K562 (cell line): ENCODE results near the gene UPK3A.

ENCODE experiments used
- BRF1 ChIP-seq: IDR thresholded peaks from 3 replicates; pipeline ENCODE4 v1.6.1; 2011; ENCODE audit warnings: borderline replicate concordance, mild to moderate bottlenecking; ENCODE audit not compliant: insufficient read length; ENCODE audit errors: extremely low read depth
- CBX8 ChIP-seq: fragments of 200-600 bp; sonication (generic); IDR thresholded peaks from 2 replicates; pipeline ENCODE4 v1.6.1; 2012; ENCODE audit warnings: borderline replicate concordance, mixed run types, low read depth, mild to moderate bottlenecking, moderate library complexity, mixed read lengths, low read length, control low read depth, inconsistent platforms; ENCODE audit not compliant: poor library complexity, severe bottlenecking; ENCODE audit errors: extremely low read depth
- CEBPB ChIP-seq: fragments of 450-650 bp; IDR thresholded peaks from 2 replicates; pipeline ENCODE4 v1.6.1; 2016; ENCODE audit warnings: missing genetic modification characterization, missing compliant biosample characterization
- ETV5 ChIP-seq: sonication (generic); formaldehyde crosslinking; IDR thresholded peaks from 2 replicates; pipeline ENCODE4 v1.4.0; 2020; ENCODE audit warnings: low read depth, mild to moderate bottlenecking, missing genetic modification reagents
- JUND ChIP-seq, 2 experiments: IDR thresholded peaks; 2 replicates in 1 of 2; 3 replicates in 1 of 2; pipeline ENCODE4 v1.6.1; 2011; ENCODE audit warnings: borderline replicate concordance in 2 of 2, low read depth in 2 of 2, low read length in 2 of 2, improper control_type of control experiment in 1 of 2, missing biosample characterization in 1 of 2, missing genetic modification characterization in 1 of 2, missing genetic modification reagents in 1 of 2
- RCOR1 ChIP-seq, 2 experiments: IDR thresholded peaks; 2 replicates each; pipeline ENCODE4 v1.6.1; 2012; ENCODE audit warnings: low read depth in 2 of 2, low read length in 2 of 2, borderline replicate concordance in 1 of 2, improper control_type of control experiment in 1 of 2
- ZNF274 ChIP-seq: IDR thresholded peaks from 2 replicates; pipeline ENCODE4 v1.6.1; 2011; ENCODE audit warnings: low read depth, mild to moderate bottlenecking, low read length, moderate library complexity, borderline replicate concordance
- ZNF668 ChIP-seq: fragments of 250-450 bp; sonication (Bioruptor Pico); IDR thresholded peaks from 2 replicates; pipeline ENCODE4 v1.8.0; 2022; ENCODE audit warnings: mild to moderate bottlenecking, inconsistent platforms
- TF ChIP-seq, protein P1 (sequence below), 3 experiments: IDR thresholded peaks in 2 of 3; conservative IDR thresholded peaks in 1 of 3; 2 replicates each; pipeline ENCODE4 v1.5.1; 2011 to 2012; ENCODE audit warnings: low read length in 3 of 3, mild to moderate bottlenecking in 3 of 3, control low read depth in 2 of 3, improper control_type of control experiment in 1 of 3, inconsistent platforms in 1 of 3, low read depth in 1 of 3, mixed read lengths in 1 of 3, moderate library complexity in 1 of 3; ENCODE audit not compliant: insufficient read depth in 2 of 3

DNA sequence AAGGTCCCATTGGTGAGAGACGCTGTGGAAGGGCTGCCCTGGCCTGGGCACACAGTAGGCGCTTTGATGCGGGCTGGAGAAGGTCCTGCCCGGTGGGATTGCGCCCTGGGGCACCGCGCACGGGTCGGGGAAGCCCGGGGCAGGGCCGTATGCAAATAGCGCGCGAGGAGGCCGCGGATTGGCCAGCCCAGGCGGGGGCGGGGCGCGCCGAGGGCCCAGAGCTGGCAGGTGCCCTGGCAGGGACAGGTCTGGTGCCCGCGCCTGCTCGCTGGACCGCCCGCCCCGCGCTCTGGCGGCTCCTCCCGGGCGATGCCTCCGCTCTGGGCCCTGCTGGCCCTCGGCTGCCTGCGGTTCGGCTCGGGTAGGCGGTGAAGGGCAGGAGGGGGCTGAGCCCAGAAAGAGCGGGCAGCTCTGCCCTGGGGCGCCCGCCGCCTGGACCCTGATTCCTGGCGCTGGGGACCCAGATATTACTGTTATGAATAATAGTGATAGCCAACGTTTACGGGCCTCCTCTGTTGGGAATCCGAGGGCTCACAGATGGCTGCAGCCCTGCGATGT is at the start of gene UPK3A:
- TF ChIP-seq ETV5 (no peak), CBX8 (no peak), JUND (IDR thresholded peaks at IDR 0.05; ENCODE audit: borderline replicate concordance, low read depth, low read length) (no peak), JUND (tag; IDR thresholded peaks at IDR 0.05; ENCODE audit: borderline replicate concordance, low read depth, low read length) (no peak), ZNF274 (no peak), RCOR1 (IDR thresholded peaks at IDR 0.05; ENCODE audit: borderline replicate concordance in 1 of 2, low read depth in 2 of 2, low read length in 2 of 2) (no peak), CEBPB (no peak), ZNF668 (CRISPR knock-in tag) (no peak), BRF1 (no peak)
- TF ChIP-seq, protein P1, sequence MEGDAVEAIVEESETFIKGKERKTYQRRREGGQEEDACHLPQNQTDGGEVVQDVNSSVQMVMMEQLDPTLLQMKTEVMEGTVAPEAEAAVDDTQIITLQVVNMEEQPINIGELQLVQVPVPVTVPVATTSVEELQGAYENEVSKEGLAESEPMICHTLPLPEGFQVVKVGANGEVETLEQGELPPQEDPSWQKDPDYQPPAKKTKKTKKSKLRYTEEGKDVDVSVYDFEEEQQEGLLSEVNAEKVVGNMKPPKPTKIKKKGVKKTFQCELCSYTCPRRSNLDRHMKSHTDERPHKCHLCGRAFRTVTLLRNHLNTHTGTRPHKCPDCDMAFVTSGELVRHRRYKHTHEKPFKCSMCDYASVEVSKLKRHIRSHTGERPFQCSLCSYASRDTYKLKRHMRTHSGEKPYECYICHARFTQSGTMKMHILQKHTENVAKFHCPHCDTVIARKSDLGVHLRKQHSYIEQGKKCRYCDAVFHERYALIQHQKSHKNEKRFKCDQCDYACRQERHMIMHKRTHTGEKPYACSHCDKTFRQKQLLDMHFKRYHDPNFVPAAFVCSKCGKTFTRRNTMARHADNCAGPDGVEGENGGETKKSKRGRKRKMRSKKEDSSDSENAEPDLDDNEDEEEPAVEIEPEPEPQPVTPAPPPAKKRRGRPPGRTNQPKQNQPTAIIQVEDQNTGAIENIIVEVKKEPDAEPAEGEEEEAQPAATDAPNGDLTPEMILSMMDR (IDR thresholded peaks at IDR 0.05 in 2 of 3, conservative IDR thresholded peaks at IDR 0.05 in 1 of 3; ENCODE audit: insufficient read depth in 2 of 3, low read depth in 1 of 3, low read length in 3 of 3): no peak
